CD4-positive, alpha-beta T cell treated with Interleukin-17A for 4 hours (primary cell): Measurements from ENCODE around the gene CFAP65.

Experiments
- DNase-seq: peaks from one replicate; pipeline ENCODE4 v3.0.0-alpha.2; 2020; ENCODE audit warnings: mixed read lengths

Gene CFAP65

DNA sequence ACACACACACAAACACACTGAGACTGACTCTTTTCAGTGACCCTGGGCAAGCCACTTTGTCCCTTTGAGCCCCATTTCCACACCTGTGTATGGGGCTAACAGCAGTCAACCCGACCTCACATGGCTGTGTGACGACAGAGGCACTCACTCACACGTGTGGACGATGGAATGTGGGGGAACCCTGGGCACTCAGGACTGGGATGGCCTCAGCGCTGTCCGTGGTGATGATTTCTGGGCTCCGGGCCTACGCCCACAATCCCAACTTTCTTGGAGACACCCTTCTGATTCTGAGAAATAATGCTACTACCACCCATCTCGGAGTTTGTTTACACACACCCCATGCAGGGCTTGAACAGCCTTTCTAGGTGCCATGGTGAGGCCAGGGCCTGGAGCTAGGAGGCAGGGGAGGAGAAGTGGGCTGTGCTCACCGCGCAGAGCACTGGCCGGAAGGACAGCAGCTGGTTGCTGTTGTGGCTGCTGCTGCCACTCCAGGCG, 49.6 kb downstream of the CFAP65 start:
- no peak for DNase-seq

DNA sequence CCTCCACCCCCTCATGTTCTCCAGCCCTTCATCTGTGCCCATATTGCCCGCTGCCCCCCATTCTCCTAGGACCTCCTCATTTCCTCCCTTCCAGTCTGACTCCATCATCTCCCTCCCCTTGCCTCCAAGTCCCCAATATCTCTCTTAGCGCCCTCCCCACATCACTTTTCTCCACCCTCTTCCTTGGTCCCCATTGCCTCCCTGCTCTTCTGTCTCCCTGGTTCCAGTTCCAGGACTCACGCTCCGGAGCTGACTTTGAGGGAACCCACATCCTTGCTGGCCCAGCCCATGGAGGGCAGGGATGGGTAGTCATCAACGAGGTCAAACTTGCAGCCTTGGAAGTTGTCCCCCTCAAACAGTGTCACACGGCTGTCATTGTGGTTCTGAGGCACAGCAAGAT, 50.7 kb downstream of the CFAP65 start:
- no peak for DNase-seq

DNA sequence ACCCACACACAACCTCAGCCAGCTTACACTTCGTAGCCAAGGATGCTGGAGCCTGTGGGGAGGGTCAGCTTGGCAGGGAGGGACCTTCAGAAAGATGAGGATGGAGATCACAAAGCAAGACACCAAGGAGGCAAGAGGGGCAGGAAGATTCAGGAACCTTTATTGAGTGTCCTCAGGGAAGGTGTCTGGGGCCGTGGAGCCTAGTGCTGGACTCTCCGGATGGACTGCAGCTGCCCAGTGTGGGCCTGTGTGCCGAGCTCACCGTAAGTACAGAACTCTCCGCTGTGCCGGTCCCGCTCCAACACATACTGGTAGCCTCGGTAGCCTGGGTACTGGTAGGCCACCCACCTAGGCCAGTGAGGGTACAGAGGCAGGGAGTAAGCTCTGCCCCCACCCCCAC, 51.3 kb downstream of the CFAP65 start:
- no peak for DNase-seq

- DNase-seq = no peak
These were observed 52.7 kb downstream of the CFAP65 start for GRCh38 chr2:218988650-218989049.

DNA sequence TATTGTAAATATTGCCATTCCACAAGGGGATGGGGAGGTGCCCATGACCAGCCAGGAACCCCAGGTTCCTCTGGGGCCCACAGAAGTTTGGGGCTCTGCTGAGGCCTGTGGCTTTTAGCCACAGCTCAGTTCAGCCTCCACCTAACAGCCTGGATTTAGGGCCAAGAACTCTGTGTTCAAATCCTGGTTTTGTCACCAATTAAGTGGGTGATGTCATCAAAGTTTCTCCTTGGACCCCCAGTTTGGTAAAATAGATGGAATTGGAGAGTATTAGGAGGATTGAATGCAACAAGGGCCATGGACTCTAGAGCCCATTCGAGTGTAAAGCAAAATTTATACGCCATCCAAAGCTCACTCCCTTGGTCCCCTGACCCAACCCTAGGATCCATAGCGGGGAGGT, 53.2 kb downstream of the CFAP65 start:
- DNase-seq = no peak

- DNase-seq = no peak
These were observed 55.1 kb downstream of the CFAP65 start for GRCh38 chr2:218986148-218986761.

- no peak for DNase-seq
These were observed 55.8 kb downstream of the CFAP65 start for GRCh38 chr2:218985325-218986091.

- no peak for DNase-seq
These were observed 56.3 kb downstream of the CFAP65 start, which contains the start of gene FEV for GRCh38 chr2:218985021-218985324. FEV (minus strand) TSS chr2:218985184; CDS start chr2:218985075, 109 bp downstream.

DNA sequence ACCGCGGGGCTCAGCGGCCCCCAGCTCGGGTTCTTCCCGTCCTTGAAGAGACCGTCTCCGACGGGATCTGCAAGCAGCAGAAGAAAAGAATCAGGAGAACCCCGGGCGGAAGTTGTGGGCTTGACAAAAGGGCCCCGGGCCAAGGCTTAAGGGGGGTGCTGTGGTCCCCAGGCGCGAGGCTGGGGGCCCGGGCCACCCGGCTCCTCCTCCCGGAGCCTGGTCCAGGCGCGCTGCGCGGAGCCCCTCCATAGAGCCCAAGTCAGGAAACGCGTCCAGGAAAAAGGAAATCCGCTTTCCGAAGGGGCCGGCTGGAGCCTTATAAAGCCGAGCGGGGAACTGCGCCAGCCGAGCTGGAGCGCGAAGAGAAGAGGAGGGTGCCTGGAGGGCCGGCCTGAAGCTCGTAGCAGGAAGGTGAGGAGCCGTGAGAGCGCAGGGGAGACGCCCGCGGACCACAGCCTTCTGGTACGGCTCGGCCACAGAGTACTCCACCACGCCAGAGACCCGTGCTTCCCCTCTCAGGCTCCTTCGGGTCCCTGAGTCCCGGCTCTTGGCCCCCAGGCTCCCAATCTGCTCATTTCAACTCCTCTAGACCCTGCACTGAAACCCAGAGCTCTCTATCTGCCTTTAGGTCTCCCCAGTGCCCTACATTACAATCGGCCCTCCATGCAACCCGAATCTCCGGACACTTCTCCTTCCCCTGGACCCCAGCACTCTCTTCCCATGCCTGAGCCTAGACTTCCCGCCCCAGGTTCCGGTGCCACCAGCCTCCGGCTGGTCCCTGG, 56.9 kb downstream of the CFAP65 start:
- DNase-seq = no peak

DNA sequence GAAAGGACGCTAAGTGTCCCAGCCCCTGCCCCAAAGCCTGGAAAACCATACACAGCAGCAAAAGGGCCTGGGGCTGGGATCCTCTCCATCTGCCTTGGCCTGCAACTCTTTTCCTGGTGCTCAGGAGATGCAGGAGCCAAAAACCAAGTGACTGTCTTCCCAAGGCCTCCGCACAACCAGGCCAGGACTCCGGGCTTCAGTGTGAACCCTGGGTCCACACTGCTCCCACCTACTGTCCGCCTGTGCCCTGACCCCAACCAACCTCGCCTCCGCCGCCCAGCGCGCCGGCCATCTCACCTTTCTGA, 57.4 kb downstream of the CFAP65 start:
- no peak for DNase-seq

DNA sequence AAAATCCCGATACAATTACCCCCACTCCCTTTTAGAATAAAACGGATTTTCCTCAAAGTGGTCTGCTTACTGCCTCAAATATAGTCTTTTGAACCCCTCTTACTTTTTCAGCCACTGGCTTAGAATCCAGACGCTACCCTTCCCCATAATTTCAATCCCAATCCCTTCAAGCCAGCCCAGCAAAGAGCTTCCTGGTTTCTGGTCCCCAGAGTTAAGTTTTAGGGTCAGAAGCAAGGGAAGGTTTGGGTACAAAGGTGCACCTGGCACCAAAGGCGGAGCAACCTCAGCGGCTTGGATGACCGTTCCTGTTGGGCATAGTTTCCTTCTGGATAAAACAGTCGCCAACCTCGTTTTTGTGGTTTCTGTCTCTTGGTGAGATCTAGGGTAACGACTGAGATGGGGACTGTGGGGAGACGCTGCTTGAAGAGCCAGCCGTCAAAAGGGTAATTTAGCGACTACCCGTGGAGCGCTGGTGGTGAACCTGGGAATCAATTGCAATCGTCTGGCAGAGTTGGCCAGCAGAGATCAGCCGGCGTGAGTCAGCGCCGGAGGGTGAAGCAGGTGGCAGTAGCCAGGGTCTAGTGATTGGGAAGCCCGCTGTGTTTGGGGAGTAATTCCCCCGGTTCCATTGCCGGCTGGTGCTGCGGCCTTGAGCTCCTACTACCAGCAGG, 57.9 kb downstream of the CFAP65 start:
- DNase-seq = no peak

DNA sequence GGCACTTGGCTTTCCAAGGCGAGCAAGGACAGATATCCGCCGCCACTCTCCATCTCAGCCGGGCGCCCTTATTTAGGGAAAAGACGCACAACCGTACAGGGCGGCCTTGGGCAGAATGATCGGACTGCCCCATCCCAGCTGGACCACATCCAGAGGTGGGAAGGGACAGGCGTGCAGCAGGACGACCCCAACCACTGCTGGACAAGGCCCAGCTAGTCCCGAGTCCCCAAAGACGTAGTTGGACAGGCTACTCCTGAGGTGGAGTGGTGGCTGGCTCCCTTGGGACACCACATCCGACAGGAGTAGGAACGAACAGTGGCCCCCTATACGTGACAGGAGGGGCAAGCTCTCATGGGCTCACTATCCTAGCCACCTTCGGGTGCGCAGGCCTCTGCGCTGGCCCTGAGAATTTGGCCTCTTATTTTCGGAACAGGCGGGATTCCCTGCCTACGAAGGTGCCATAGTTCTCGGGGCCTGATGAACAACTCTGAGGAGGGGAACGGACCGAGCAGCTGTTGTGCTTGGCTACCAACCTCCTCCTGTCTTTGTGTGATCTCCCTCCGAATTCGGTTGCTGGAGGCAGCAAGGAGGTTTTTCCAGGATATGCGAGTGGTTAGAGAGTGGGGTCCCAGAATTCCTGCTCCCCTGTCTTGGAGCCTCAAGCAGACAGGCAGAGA, 58.6 kb downstream of the CFAP65 start:
- no peak for DNase-seq

- peak; percentile 28 for DNase-seq
These were observed 59.3 kb downstream of the CFAP65 start for GRCh38 chr2:218981881-218982585.

DNA sequence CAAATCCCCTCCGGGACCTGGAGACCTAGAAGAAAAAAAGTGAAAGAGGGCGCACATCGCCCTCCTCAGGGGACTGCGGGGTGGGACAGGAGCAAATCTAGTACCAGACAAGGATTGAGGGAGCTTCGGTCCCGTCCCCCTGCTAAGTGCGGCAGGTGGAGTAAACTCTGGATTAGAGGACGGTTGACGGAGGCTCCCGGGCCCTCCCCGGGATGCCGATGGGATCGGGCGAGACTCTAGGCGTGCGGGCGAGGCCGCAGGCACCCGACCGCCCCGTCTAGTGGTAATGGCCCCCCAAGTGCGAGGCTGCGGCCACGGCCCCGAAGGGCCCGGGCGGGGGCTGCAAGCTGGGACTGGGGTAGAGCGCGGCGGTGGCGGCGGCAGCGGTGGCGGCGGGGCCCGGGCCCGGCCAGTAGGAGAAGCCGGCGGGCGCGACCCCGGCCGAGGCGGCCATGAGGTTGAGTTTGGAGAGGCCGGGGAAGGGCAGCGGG, 59.9 kb downstream of the CFAP65 start:
- no peak for DNase-seq

GRCh38 chr2:218980735-218981389, 60.5 kb downstream of the CFAP65 start:
- DNase-seq = no peak

- peak; percentile 85 for DNase-seq
These were observed 61.2 kb downstream of the CFAP65 start for GRCh38 chr2:218979846-218980734.

DNA sequence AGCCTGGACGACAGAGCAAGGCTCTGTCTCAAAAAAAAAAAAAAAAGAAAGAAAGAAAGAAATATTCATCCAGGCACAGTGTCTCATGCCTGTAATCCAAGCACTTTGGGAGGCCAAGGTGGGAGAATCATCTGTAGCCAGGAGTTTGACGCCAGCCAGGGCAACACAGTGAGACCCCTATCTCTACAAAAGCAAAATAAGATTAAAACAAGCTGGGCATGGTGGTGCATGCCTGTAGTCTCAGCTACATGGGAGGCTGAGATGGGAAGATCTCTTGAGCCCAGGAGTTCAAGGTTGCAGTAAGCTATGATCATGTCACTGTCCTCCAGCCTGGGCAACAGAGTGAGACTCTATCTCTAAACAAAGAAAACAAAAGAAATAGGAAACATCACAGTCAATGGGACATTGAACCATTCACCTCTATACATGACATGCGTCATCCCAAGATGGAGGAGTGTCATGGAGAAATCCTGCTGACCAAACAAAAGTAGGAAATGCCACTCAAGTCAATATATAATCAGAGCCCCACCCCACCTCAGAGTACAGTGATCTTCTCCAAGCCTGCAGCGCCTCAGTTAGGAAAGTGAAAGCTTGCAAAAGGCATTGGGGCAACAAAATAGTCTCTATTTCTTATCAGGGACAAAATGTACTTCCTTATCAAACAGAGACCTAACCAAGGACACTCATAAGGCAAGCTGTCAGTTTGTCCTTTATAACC, 66.1 kb downstream of the CFAP65 start:
- DNase-seq = no peak

DNA sequence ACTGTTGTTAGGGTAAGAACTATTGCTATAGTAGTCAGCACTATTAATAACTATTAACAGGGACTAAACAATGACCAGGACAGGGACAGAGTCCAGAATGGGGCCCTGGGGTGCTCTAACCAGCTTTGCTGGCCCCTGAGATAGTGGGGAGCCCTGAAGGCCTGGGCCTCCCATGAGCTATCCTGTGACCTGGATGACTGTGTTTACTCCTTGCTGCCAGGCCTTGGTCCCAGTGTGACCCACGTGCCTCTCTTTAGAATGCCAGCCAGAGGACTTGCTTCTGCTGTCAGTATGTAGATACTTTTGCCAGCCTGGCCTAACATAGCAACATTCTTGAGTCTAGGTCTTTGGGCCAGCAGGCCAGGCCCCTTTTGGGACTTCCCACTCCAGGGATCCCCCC, 70.4 kb downstream of the CFAP65 start:
- no peak for DNase-seq

- no peak for DNase-seq
These were observed 77.1 kb downstream of the CFAP65 start for GRCh38 chr2:218964041-218964771.
